SK-N-SH (cell line): ENCODE data around the gene PLCB1. TPM values are rescaled to one million over a fixed set of nuclear protein-coding genes. Genes with fewer than 3 reads are reported as not detected.

Source experiments
- CTCF ChIA-PET: fragments of 300-600, 350-600 bp; formaldehyde crosslinking; extraction: SDS; loops from one replicate; lab custom pipeline; 2021; lab: Yijun Ruan, JAX
- POLR2A ChIA-PET: fragments of 350-600 bp; sonication (Branson Sonifier 250); formaldehyde crosslinking; extraction: SDS; loops from one replicate; lab custom pipeline; 2020; ENCODE audit warnings: antibody characterized with exemption, inconsistent platforms; lab: Yijun Ruan, JAX
- DNase-seq: peaks from one replicate; pipeline ENCODE4 v3.0.0; 2012
- H2AFZ ChIP-seq: fragments of 200-600 bp; sonication (generic); 2 replicates; pipeline ENCODE4 v1.8.1; 2016; ENCODE audit warnings: antibody characterized with exemption, mild to moderate bottlenecking, low read depth
- H3F3A ChIP-seq: fragments of 200-600 bp; sonication (generic); replicated peaks from 2 replicates; pipeline ENCODE3; 2016; ENCODE audit warnings: antibody characterized with exemption, mild to moderate bottlenecking; ENCODE audit not compliant: insufficient read depth
- H3K27ac ChIP-seq, 2 experiments: fragments of 200-500 bp in 1 of 2; fragments of 200-600 bp in 1 of 2; sonication (Bioruptor generic) in 1 of 2; sonication (generic), shearing (Covaris generic) in 1 of 2; 2 replicates each; pipeline versions ENCODE4 v1.5.1 to v1.6.1; 2014 to 2016; ENCODE audit warnings: low read depth in 2 of 2, inconsistent platforms in 1 of 2, low read length in 1 of 2, mild to moderate bottlenecking in 1 of 2, mixed read lengths in 1 of 2
- H3K27me3 ChIP-seq: fragments of 200-600 bp; sonication (generic), shearing (Covaris generic); 2 replicates; pipeline ENCODE4 v1.6.1; 2016; ENCODE audit warnings: mixed run types; ENCODE audit not compliant: insufficient read depth
- H3K36me3 ChIP-seq, 2 experiments: fragments of 200-500 bp in 1 of 2; fragments of 200-600 bp in 1 of 2; sonication (Bioruptor generic) in 1 of 2; sonication (generic) in 1 of 2; replicated peaks in 1 of 2; 2 replicates each; pipeline versions ENCODE3 to v1.5.1; 2014 to 2016; ENCODE audit warnings: low read length in 1 of 2, mild to moderate bottlenecking in 1 of 2; ENCODE audit not compliant: insufficient read depth in 2 of 2, control insufficient read depth in 1 of 2
- H3K4me1 ChIP-seq, 2 experiments: fragments of 200-500 bp in 1 of 2; fragments of 200-600 bp in 1 of 2; sonication (Bioruptor generic) in 1 of 2; sonication (generic), shearing (Covaris generic) in 1 of 2; 2 replicates each; pipeline versions ENCODE4 v1.5.1 to v1.6.1; 2014 to 2016; ENCODE audit warnings: low read depth in 1 of 2, low read length in 1 of 2, mixed run types in 1 of 2; ENCODE audit not compliant: insufficient read depth in 2 of 2, control insufficient read depth in 1 of 2
- H3K4me2 ChIP-seq: fragments of 200-600 bp; sonication (generic), shearing (Covaris generic); 2 replicates; pipeline ENCODE4 v1.6.1; 2017; ENCODE audit warnings: mixed run types
- H3K4me3 ChIP-seq, 2 experiments: fragments of 200-500 bp in 1 of 2; fragments of 200-600 bp in 1 of 2; sonication (Bioruptor generic) in 1 of 2; sonication (generic), shearing (Covaris generic) in 1 of 2; 2 replicates each; pipeline versions ENCODE4 v1.5.1 to v1.8.1; 2014 to 2016; ENCODE audit warnings: low read depth in 2 of 2, inconsistent platforms in 1 of 2, low read length in 1 of 2, mild to moderate bottlenecking in 1 of 2, mixed read lengths in 1 of 2, moderate library complexity in 1 of 2
- H3K79me2 ChIP-seq: fragments of 200-600 bp; sonication (generic); 2 replicates; pipeline ENCODE4 v1.8.1; 2017; ENCODE audit warnings: mild to moderate bottlenecking; ENCODE audit not compliant: insufficient read depth
- H3K9ac ChIP-seq: fragments of 200-600 bp; sonication (generic); 2 replicates; pipeline ENCODE4 v1.6.1; 2017; ENCODE audit warnings: mixed run types
- H3K9me2 ChIP-seq: fragments of 200-600 bp; sonication (generic); 2 replicates; pipeline ENCODE4 v1.6.1; 2017; ENCODE audit warnings: mixed run types
- H3K9me3 ChIP-seq: fragments of 200-600 bp; sonication (generic); 2 replicates; pipeline ENCODE4 v1.6.1; 2017; ENCODE audit warnings: mixed run types, mild to moderate bottlenecking, moderate library complexity
- H4K20me1 ChIP-seq: fragments of 200-600 bp; sonication (generic); 2 replicates; pipeline ENCODE4 v1.6.1; 2017; ENCODE audit warnings: mild to moderate bottlenecking, mixed run types; ENCODE audit not compliant: insufficient read depth
- CTCF ChIP-seq: fragments of 200-600 bp; sonication (generic); IDR thresholded peaks from 2 replicates; pipeline ENCODE4 v1.6.1; 2017; ENCODE audit warnings: antibody characterized with exemption, mild to moderate bottlenecking, moderate library complexity
- EP300 ChIP-seq, 2 experiments: IDR thresholded peaks; 2 replicates each; pipeline versions ENCODE4 v1.4.0 to v1.6.1; 2012; ENCODE audit warnings: borderline replicate concordance in 1 of 2, low read depth in 1 of 2, low read length in 1 of 2
- EZH2phosphoT487 ChIP-seq: fragments of 200-600 bp; sonication (generic); IDR thresholded peaks from 2 replicates; pipeline ENCODE4 v1.6.1; 2017; ENCODE audit warnings: low read depth, mixed run types, mild to moderate bottlenecking, antibody characterized with exemption, moderate library complexity, borderline replicate concordance
- FOXM1 ChIP-seq: IDR thresholded peaks from 2 replicates; pipeline ENCODE4 v1.4.0; 2012; ENCODE audit warnings: low read depth, mild to moderate bottlenecking
- GABPA ChIP-seq: IDR thresholded peaks from 2 replicates; pipeline ENCODE4 v1.4.0; 2012; ENCODE audit warnings: low read depth, mild to moderate bottlenecking
- IRF3 ChIP-seq: fragments of 150-350 bp; IDR thresholded peaks from 2 replicates; pipeline ENCODE4 v1.6.1; 2016; ENCODE audit warnings: mild to moderate bottlenecking, low read depth, low read length
- JUND ChIP-seq: IDR thresholded peaks from 2 replicates; pipeline ENCODE4 v1.4.0; 2012
- NFIC ChIP-seq: IDR thresholded peaks from 2 replicates; pipeline ENCODE4 v1.4.0; 2012; ENCODE audit warnings: borderline replicate concordance
- POLR2AphosphoS5 ChIP-seq: IDR thresholded peaks from 2 replicates; pipeline ENCODE4 v1.6.1; 2012; ENCODE audit warnings: low read depth, low read length
- RAD21 ChIP-seq: IDR thresholded peaks from 2 replicates; pipeline ENCODE4 v1.6.1; 2012; ENCODE audit warnings: mild to moderate bottlenecking, low read length
- RCOR1 ChIP-seq: fragments of 150-350 bp; IDR thresholded peaks from 2 replicates; pipeline ENCODE4 v1.6.1; 2017; ENCODE audit warnings: antibody characterized with exemption, low read length
- REST ChIP-seq: IDR thresholded peaks from 2 replicates; pipeline ENCODE4 v1.6.1; 2012; ENCODE audit warnings: mild to moderate bottlenecking, low read depth, low read length, moderate library complexity
- SIN3A ChIP-seq: IDR thresholded peaks from 2 replicates; pipeline ENCODE4 v1.6.1; 2012; ENCODE audit warnings: low read depth, mild to moderate bottlenecking, low read length, moderate library complexity, borderline replicate concordance
- TAF1 ChIP-seq: IDR thresholded peaks from 2 replicates; pipeline ENCODE4 v1.6.1; 2012; ENCODE audit warnings: low read depth, mild to moderate bottlenecking, low read length, moderate library complexity, borderline replicate concordance
- USF1 ChIP-seq: IDR thresholded peaks from 2 replicates; pipeline ENCODE4 v1.4.0; 2012; ENCODE audit warnings: low read depth, borderline replicate concordance
- YY1 ChIP-seq: IDR thresholded peaks from 2 replicates; pipeline ENCODE4 v1.4.0; 2012; ENCODE audit warnings: low read depth, mild to moderate bottlenecking
- WGBS: methylation state at CpG from one replicate; pipeline ENCODE4 v1.1.6; 2017; ENCODE audit warnings: low lambda C conversion rate; 5-methylcytosine and 5-hydroxymethylcytosine counted together
- polyA plus RNA-seq, 3 experiments: library from polyadenylated mRNA; depleted of rRNA; stranded (reverse); fragments of >200 nt; gene quantifications; 2 replicates each; pipeline ENCODE4 v1.2.3, GENCODE V29; 2012

PLCB1 gene
- polyA plus RNA-seq, 1 of the 3 experiments (the other 2 are of a cell fraction) = 10.5 TPM

GRCh38 chr20:8815208-8815607 is 683.1 kb downstream of the PLCB1 start:
- ChIA-PET POLR2A (no interaction called here), CTCF (no interaction called here)
- Histone ChIP-seq H3K27ac (no peak overlapping the region), H3F3A (no peaks in the 10 kb centered on the region), H3K9ac (no peak overlapping the region), H3K4me3 (no peak overlapping the region), H3K9me2 (no peaks in the 10 kb centered on the region; the same call in 1 of the 2 replicates), H3K79me2 (no peaks in the 10 kb centered on the region), H3K9me3 (no peaks in the 10 kb centered on the region), H2AFZ (no peak overlapping the region), H4K20me1 (no peaks in the 10 kb centered on the region), H3K4me2 (no peak overlapping the region), H3K4me1 (no peaks in the 10 kb centered on the region), H3K27me3 (no peaks in the 10 kb centered on the region), H3K36me3 (no peaks in the 10 kb centered on the region)
- DNase-seq = no peak
- TF ChIP-seq EZH2phosphoT487 = no peak
- no peak for TF ChIP-seq TAF1
- TF ChIP-seq POLR2AphosphoS5 = no peak
- TF ChIP-seq REST = no peak
- no peak for TF ChIP-seq FOXM1
- no peak for TF ChIP-seq SIN3A
- TF ChIP-seq EP300 (IDR thresholded peaks at IDR 0.05; ENCODE audit: borderline replicate concordance in 1 of 2, low read depth in 1 of 2, low read length in 1 of 2) = no peak
- TF ChIP-seq RCOR1 = no peak
- TF ChIP-seq JUND = no peak
- TF ChIP-seq IRF3 = no peak
- TF ChIP-seq NFIC = no peak
- no peak for TF ChIP-seq USF1
- 91% methylated on average over 4 of the region's 4 CpGs for WGBS

- H3K27ac ChIP-seq = no peak overlapping the region
- H4K20me1 ChIP-seq = no peaks in the 10 kb centered on the region
- no peaks in the 10 kb centered on the region for H3F3A ChIP-seq
- CTCF ChIA-PET = interaction anchor here (0.7 to 1.7 kb wide), 5 partner anchors 18 to 564 kb away, joined by 3 to 11 read pairs (median 3); no protein-coding TSS in a partner anchor
- H3K79me2 ChIP-seq = no peaks in the 10 kb centered on the region
- no peak overlapping the region for H3K4me3 ChIP-seq
- no peaks in the 10 kb centered on the region for H3K9me2 ChIP-seq
- H3K36me3 ChIP-seq = no peaks in the 10 kb centered on the region
- no peak overlapping the region for H2AFZ ChIP-seq
- 78% methylated on average over 5 of the region's 5 CpGs for WGBS
- POLR2A ChIA-PET = no interaction called here
- no peaks in the 10 kb centered on the region for H3K27me3 ChIP-seq
- H3K9me3 ChIP-seq = no peaks in the 10 kb centered on the region
- no peak overlapping the region for H3K9ac ChIP-seq
- no peaks in the 10 kb centered on the region for H3K4me1 ChIP-seq
- H3K4me2 ChIP-seq = no peak overlapping the region
- DNase-seq = no peak
- no peak for TF ChIP-seq YY1
- no peak for TF ChIP-seq REST
- TF ChIP-seq RAD21 = no peak
- peak; percentile 35 for TF ChIP-seq CTCF
- no peak for TF ChIP-seq GABPA
Observed at GRCh38 chr20:8829256-8829655, 697.2 kb downstream of the PLCB1 start.
